SU-DHL-6 (cell line): ENCODE data around the gene WSCD1.

Source experiments
- H2AFZ ChIP-seq: fragments of 200-600 bp; sonication (generic); 2 replicates; pipeline ENCODE4 v1.6.1; 2014; ENCODE audit warnings: low read depth, mild to moderate bottlenecking, moderate library complexity, mixed read lengths, antibody characterized with exemption, low read length; ENCODE audit not compliant: severe bottlenecking
- H3F3A ChIP-seq: fragments of 200-600 bp; shearing (Covaris generic); 2 replicates; pipeline ENCODE4 v1.6.0; 2016; ENCODE audit warnings: antibody characterized with exemption, mild to moderate bottlenecking; ENCODE audit not compliant: insufficient read depth
- H3K27ac ChIP-seq: fragments of 200-600 bp; sonication (generic); 2 replicates; pipeline ENCODE4 v1.5.1; 2016; ENCODE audit warnings: low read depth, mild to moderate bottlenecking, low read length, moderate library complexity, mixed read lengths
- H3K27me3 ChIP-seq: fragments of 200-600 bp; sonication (generic), shearing (Covaris generic); 2 replicates; pipeline ENCODE4 v1.6.0; 2014; ENCODE audit warnings: mild to moderate bottlenecking, low read length
- H3K36me3 ChIP-seq: fragments of 200-600 bp; sonication (generic); 2 replicates; pipeline ENCODE4 v1.6.1; 2014; ENCODE audit warnings: mild to moderate bottlenecking, low read length, mixed read lengths
- H3K4me2 ChIP-seq: fragments of 300-600, 200-600 bp; shearing (Covaris generic), sonication (generic); 2 replicates; pipeline ENCODE4 v1.6.0; 2014; ENCODE audit warnings: low read length, low read depth, mild to moderate bottlenecking; ENCODE audit not compliant: poor library complexity, severe bottlenecking
- H3K4me3 ChIP-seq: fragments of 200-600 bp; sonication (generic); 2 replicates; pipeline ENCODE4 v1.5.1; 2014; ENCODE audit warnings: antibody characterized with exemption, low read length, mild to moderate bottlenecking, mixed read lengths; ENCODE audit not compliant: insufficient read depth, poor library complexity, severe bottlenecking
- H3K79me2 ChIP-seq: fragments of 200-600 bp; sonication (generic); 2 replicates; pipeline ENCODE4 v1.6.1; 2014; ENCODE audit warnings: mild to moderate bottlenecking, low read length, moderate library complexity; ENCODE audit not compliant: insufficient read depth
- H3K9ac ChIP-seq: fragments of 200-600 bp; sonication (generic); 2 replicates; pipeline ENCODE4 v1.7.0; 2014; ENCODE audit warnings: mild to moderate bottlenecking, low read length
- H3K9me2 ChIP-seq: fragments of 200-600 bp; sonication (generic); replicated peaks from 2 replicates; pipeline ENCODE4 v1.6.1; 2014; ENCODE audit warnings: low read length; ENCODE audit not compliant: insufficient read depth
- H3K9me3 ChIP-seq: fragments of 200-600 bp; sonication (generic); 2 replicates; pipeline ENCODE4 v1.6.1; 2014; ENCODE audit warnings: low read length, mixed read lengths; ENCODE audit not compliant: insufficient read depth
- H4K20me1 ChIP-seq: fragments of 200-600 bp; sonication (generic); 2 replicates; pipeline ENCODE4 v1.6.1; 2014; ENCODE audit warnings: low read depth, mild to moderate bottlenecking, antibody characterized with exemption, low read length, moderate library complexity, mixed read lengths
- CTCF ChIP-seq: fragments of 200-600 bp; sonication (generic); IDR thresholded peaks from one replicate; pipeline ENCODE4 v1.5.1; 2017; ENCODE audit warnings: antibody characterized with exemption, mild to moderate bottlenecking, low read length, moderate library complexity; ENCODE audit not compliant: insufficient read depth, poor library complexity, severe bottlenecking
- EZH2phosphoT487 ChIP-seq: fragments of 200-600 bp; sonication (generic), shearing (Covaris generic); conservative IDR thresholded peaks from 2 replicates; pipeline ENCODE4 v1.6.1; 2018; ENCODE audit warnings: mild to moderate bottlenecking, antibody characterized with exemption, low read length, moderate library complexity, mixed read lengths

The WSCD1 gene

GRCh38 chr17:6097005-6097279 is 26.8 kb downstream of the WSCD1 start:
- no peaks in the 10 kb centered on the region for H3K9me2 ChIP-seq
- no peak overlapping the region for H2AFZ ChIP-seq
- no peak overlapping the region for H3K4me3 ChIP-seq
- H3K4me2 ChIP-seq: no peak overlapping the region
- H3K79me2 ChIP-seq: no peaks in the 10 kb centered on the region
- no peak overlapping the region for H3K27ac ChIP-seq
- no peaks in the 10 kb centered on the region for H4K20me1 ChIP-seq
- no peak overlapping the region for H3K9ac ChIP-seq
- H3F3A ChIP-seq: no peaks in the 10 kb centered on the region
- H3K9me3 ChIP-seq: no peaks in the 10 kb centered on the region
- no peaks in the 10 kb centered on the region for H3K27me3 ChIP-seq
- no peaks in the 10 kb centered on the region for H3K36me3 ChIP-seq
- TF ChIP-seq EZH2phosphoT487 (no peak), CTCF (no peak)

- H3K4me3 ChIP-seq: no peak overlapping the region
- no peaks in the 10 kb centered on the region for H3K79me2 ChIP-seq
- H3K27me3 ChIP-seq: no peaks in the 10 kb centered on the region
- H3K9me2 ChIP-seq: no peaks in the 10 kb centered on the region
- no peaks in the 10 kb centered on the region for H3K36me3 ChIP-seq
- no peak overlapping the region for H3K27ac ChIP-seq
- H3F3A ChIP-seq: no peaks in the 10 kb centered on the region
- no peaks in the 10 kb centered on the region for H4K20me1 ChIP-seq
- TF ChIP-seq CTCF (no peak), EZH2phosphoT487 (no peak)
- no peaks in the 10 kb centered on the region for H3K9me3 ChIP-seq
- no peak overlapping the region for H3K4me2 ChIP-seq
- no peak overlapping the region for H2AFZ ChIP-seq
- H3K9ac ChIP-seq: no peak overlapping the region
Measured at GRCh38 chr17:6098050-6098822, 28.1 kb downstream of the WSCD1 start.

GRCh38 chr17:6098823-6099180 is 28.6 kb downstream of the WSCD1 start:
- Histone ChIP-seq H3K9ac (no peak overlapping the region), H3K79me2 (no peaks in the 10 kb centered on the region), H3K9me3 (no peaks in the 10 kb centered on the region), H3K4me2 (no peak overlapping the region), H3K27me3 (no peaks in the 10 kb centered on the region), H3K36me3 (no peaks in the 10 kb centered on the region), H3K4me3 (no peak overlapping the region), H3K9me2 (no peaks in the 10 kb centered on the region), H2AFZ (no peak overlapping the region), H3F3A (no peaks in the 10 kb centered on the region), H4K20me1 (no peaks in the 10 kb centered on the region), H3K27ac (no peak overlapping the region)
- no peak for TF ChIP-seq CTCF
- TF ChIP-seq EZH2phosphoT487: no peak
